HepG2 (cell line): ENCODE measurements around the gene CLASRP. TPM values are rescaled to one million over a fixed set of nuclear protein-coding genes. Genes with fewer than 3 reads are reported as not detected.

Experiments used
- BRD4 ChIP-seq: sonication (generic); formaldehyde crosslinking; IDR thresholded peaks from 2 replicates; pipeline ENCODE4 v1.4.0; 2020; ENCODE audit warnings: missing genetic modification reagents
- GLI4 ChIP-seq: sonication (generic); formaldehyde crosslinking; IDR thresholded peaks from 2 replicates; pipeline ENCODE4 v1.5.1; 2020; ENCODE audit warnings: missing genetic modification reagents, mild to moderate bottlenecking, moderate library complexity, borderline replicate concordance
- HIVEP1 ChIP-seq: sonication (generic); formaldehyde crosslinking; IDR thresholded peaks from 2 replicates; pipeline ENCODE4 v1.4.0; 2020; ENCODE audit warnings: mild to moderate bottlenecking, missing genetic modification reagents
- HOXA9 ChIP-seq: sonication (generic); formaldehyde crosslinking; IDR thresholded peaks from 2 replicates; pipeline ENCODE4 v1.8.1; 2022; ENCODE audit warnings: missing genetic modification reagents, mild to moderate bottlenecking, moderate library complexity, borderline replicate concordance
- POLR2G ChIP-seq: fragments of 200-400 bp; formaldehyde crosslinking; IDR thresholded peaks from 2 replicates; pipeline ENCODE4 v1.6.1; 2018; ENCODE audit warnings: mild to moderate bottlenecking, low read depth, low read length, moderate library complexity
- SMAD1 ChIP-seq: sonication (generic); formaldehyde crosslinking; IDR thresholded peaks from 2 replicates; pipeline ENCODE4 v1.4.0; 2020; ENCODE audit warnings: missing genetic modification reagents, low read depth, mild to moderate bottlenecking, borderline replicate concordance
- SMAD9 ChIP-seq: sonication (generic); formaldehyde crosslinking; IDR thresholded peaks from 2 replicates; pipeline ENCODE4 v1.5.1; 2020; ENCODE audit warnings: mild to moderate bottlenecking, missing genetic modification reagents
- YEATS4 ChIP-seq: sonication (generic); formaldehyde crosslinking; IDR thresholded peaks from 2 replicates; pipeline ENCODE4 v1.4.0; 2020; ENCODE audit warnings: missing genetic modification reagents, borderline replicate concordance
- ZFP36L1 ChIP-seq: sonication (generic); formaldehyde crosslinking; IDR thresholded peaks from 2 replicates; pipeline ENCODE4 v1.8.0; 2022; ENCODE audit warnings: mild to moderate bottlenecking, missing genetic modification reagents, moderate library complexity
- ZFP37 ChIP-seq: sonication (generic); formaldehyde crosslinking; IDR thresholded peaks from 2 replicates; pipeline ENCODE4 v1.4.0; 2020; ENCODE audit warnings: missing genetic modification reagents, borderline replicate concordance
- ZFX ChIP-seq: sonication (generic); formaldehyde crosslinking; IDR thresholded peaks from 2 replicates; pipeline ENCODE4 v1.4.0; 2020; ENCODE audit warnings: mild to moderate bottlenecking, low read depth, missing genetic modification reagents, moderate library complexity
- ZNF180 ChIP-seq: sonication (generic); formaldehyde crosslinking; IDR thresholded peaks from 2 replicates; pipeline ENCODE4 v1.4.0; 2020; ENCODE audit warnings: low read depth, missing genetic modification reagents, borderline replicate concordance
- ZNF350 ChIP-seq: sonication (generic); formaldehyde crosslinking; IDR thresholded peaks from 2 replicates; pipeline ENCODE4 v1.4.0; 2020; ENCODE audit warnings: mild to moderate bottlenecking, low read depth, missing genetic modification reagents, borderline replicate concordance
- ZNF598 ChIP-seq: sonication (generic); formaldehyde crosslinking; IDR thresholded peaks from 2 replicates; pipeline ENCODE4 v1.5.1; 2020; ENCODE audit warnings: mild to moderate bottlenecking, missing genetic modification reagents, borderline replicate concordance
- polyA plus RNA-seq, 8 experiments: library from polyadenylated mRNA; depleted of rRNA in 3 of 8; stranded (reverse) in 7 of 8; unstranded in 1 of 8; fragments of >200 nt; fragmentation: Illumina TruSeq in 4 of 8; extraction: Trizol in 4 of 8; gene quantifications; 2 replicates each; pipeline versions ENCODE4 v1.2.1 to v1.2.3, GENCODE V29; 2011 to 2016; ENCODE audit warnings: low read depth in 4 of 8, missing spikeins in 1 of 8, mixed read lengths in 1 of 8; ENCODE audit not compliant: insufficient read depth in 1 of 8
- total RNA-seq, 5 experiments: library from RNA; depleted of rRNA; stranded (reverse); fragments of >200 nt; fragmentation: Illumina TruSeq; extraction: Trizol; gene quantifications; 2 replicates each; pipeline ENCODE4 v1.2.3, GENCODE V29; 2016; ENCODE audit warnings: low read depth in 1 of 5
- TF ChIP-seq, protein P1 (sequence below): sonication (generic); formaldehyde crosslinking; IDR thresholded peaks from 2 replicates; pipeline ENCODE4 v1.4.0; 2020; ENCODE audit warnings: missing genetic modification reagents, borderline replicate concordance
- TF ChIP-seq, protein P2 (sequence below): IDR thresholded peaks from 2 replicates; pipeline ENCODE4 v1.4.0; 2020; ENCODE audit warnings: mild to moderate bottlenecking, missing genetic modification reagents
- TF ChIP-seq, protein P3 (sequence below): sonication (generic); formaldehyde crosslinking; IDR thresholded peaks from 2 replicates; pipeline ENCODE4 v1.4.0; 2020; ENCODE audit warnings: mild to moderate bottlenecking, missing genetic modification reagents
- TF ChIP-seq, protein P4 (sequence below): sonication (generic); formaldehyde crosslinking; IDR thresholded peaks from 2 replicates; pipeline ENCODE4 v1.5.1; 2020; ENCODE audit warnings: mild to moderate bottlenecking, missing genetic modification reagents, borderline replicate concordance

The CLASRP gene
- total and polyA plus RNA-seq, 2 of the 13 experiments (the other 11 are each of a cell fraction or from before 2014, with no cell fraction given), result 32.0 to 51.4 TPM

DNA sequence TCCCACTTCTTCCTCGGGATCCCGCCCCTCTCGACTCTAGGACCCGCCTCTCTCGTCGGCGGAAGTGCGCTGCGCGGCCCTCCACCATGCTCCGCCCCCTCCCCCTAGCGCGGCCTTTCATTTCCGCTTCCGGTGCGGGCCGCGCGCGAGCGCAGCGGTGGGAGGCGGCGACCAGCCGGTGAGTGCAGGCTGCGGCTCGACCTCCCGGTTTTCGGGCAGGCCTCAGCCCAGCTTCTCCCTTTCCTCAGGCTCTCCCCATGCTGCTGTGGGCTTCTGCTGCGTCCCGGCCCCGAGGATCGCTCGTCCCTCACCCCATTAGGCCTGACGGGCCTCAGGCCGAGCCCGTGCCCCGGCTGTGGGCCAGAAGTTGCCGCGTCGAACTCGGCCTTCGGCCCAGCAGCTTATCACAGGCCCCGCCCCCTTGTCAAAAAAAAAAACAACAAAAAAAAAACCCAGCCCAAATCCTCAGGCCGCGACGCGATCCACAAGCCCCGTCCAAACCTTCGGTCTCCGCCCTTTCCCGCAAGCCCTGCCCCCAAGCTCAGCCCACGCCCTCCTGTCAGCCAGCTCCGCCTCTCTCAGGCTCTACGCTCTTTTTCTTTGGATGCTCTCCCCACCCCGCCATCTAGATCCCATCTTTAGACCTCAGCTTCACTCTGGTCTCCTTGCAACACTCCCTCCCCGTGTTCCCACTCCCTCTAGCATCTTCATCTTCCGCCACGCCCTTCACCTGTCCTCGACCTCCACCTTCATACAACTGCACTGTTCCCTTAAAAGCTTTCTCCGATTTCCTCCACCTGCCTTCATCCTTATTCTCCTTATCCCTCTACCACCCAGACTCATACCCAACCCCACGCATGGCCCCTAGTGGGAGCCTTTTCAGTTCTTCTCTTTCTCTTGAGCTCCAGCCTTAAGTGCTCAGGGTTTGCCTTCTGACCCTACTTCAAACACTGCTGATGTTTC is at the start of gene CLASRP (continued):
- TF ChIP-seq, protein P1, sequence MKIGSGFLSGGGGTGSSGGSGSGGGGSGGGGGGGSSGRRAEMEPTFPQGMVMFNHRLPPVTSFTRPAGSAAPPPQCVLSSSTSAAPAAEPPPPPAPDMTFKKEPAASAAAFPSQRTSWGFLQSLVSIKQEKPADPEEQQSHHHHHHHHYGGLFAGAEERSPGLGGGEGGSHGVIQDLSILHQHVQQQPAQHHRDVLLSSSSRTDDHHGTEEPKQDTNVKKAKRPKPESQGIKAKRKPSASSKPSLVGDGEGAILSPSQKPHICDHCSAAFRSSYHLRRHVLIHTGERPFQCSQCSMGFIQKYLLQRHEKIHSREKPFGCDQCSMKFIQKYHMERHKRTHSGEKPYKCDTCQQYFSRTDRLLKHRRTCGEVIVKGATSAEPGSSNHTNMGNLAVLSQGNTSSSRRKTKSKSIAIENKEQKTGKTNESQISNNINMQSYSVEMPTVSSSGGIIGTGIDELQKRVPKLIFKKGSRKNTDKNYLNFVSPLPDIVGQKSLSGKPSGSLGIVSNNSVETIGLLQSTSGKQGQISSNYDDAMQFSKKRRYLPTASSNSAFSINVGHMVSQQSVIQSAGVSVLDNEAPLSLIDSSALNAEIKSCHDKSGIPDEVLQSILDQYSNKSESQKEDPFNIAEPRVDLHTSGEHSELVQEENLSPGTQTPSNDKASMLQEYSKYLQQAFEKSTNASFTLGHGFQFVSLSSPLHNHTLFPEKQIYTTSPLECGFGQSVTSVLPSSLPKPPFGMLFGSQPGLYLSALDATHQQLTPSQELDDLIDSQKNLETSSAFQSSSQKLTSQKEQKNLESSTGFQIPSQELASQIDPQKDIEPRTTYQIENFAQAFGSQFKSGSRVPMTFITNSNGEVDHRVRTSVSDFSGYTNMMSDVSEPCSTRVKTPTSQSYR (CRISPR knock-in tag), result peak; percentile 58
- peak; percentile 46; the same call in 1 of the 2 replicates for TF ChIP-seq HIVEP1
- TF ChIP-seq, protein P2, sequence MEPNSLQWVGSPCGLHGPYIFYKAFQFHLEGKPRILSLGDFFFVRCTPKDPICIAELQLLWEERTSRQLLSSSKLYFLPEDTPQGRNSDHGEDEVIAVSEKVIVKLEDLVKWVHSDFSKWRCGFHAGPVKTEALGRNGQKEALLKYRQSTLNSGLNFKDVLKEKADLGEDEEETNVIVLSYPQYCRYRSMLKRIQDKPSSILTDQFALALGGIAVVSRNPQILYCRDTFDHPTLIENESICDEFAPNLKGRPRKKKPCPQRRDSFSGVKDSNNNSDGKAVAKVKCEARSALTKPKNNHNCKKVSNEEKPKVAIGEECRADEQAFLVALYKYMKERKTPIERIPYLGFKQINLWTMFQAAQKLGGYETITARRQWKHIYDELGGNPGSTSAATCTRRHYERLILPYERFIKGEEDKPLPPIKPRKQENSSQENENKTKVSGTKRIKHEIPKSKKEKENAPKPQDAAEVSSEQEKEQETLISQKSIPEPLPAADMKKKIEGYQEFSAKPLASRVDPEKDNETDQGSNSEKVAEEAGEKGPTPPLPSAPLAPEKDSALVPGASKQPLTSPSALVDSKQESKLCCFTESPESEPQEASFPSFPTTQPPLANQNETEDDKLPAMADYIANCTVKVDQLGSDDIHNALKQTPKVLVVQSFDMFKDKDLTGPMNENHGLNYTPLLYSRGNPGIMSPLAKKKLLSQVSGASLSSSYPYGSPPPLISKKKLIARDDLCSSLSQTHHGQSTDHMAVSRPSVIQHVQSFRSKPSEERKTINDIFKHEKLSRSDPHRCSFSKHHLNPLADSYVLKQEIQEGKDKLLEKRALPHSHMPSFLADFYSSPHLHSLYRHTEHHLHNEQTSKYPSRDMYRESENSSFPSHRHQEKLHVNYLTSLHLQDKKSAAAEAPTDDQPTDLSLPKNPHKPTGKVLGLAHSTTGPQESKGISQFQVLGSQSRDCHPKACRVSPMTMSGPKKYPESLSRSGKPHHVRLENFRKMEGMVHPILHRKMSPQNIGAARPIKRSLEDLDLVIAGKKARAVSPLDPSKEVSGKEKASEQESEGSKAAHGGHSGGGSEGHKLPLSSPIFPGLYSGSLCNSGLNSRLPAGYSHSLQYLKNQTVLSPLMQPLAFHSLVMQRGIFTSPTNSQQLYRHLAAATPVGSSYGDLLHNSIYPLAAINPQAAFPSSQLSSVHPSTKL (CRISPR knock-in tag), result peak; percentile 16; the same call in 1 of the 2 replicates
- TF ChIP-seq ZFP37 (CRISPR knock-in tag), result 0 out of 2 replicates have a peak, but pooled peaks have one; percentile 23
- TF ChIP-seq, protein P3, sequence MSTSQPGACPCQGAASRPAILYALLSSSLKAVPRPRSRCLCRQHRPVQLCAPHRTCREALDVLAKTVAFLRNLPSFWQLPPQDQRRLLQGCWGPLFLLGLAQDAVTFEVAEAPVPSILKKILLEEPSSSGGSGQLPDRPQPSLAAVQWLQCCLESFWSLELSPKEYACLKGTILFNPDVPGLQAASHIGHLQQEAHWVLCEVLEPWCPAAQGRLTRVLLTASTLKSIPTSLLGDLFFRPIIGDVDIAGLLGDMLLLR (CRISPR knock-in tag), result peak; percentile 77; the same call in 1 of the 2 replicates
- TF ChIP-seq ZFP36L1 (CRISPR knock-in tag), result 0 out of 2 replicates have a peak, but pooled peaks have one; percentile 64
- peak; percentile 72; the same call in 1 of the 2 replicates for TF ChIP-seq ZNF598 (CRISPR knock-in tag)
- TF ChIP-seq SMAD9 (CRISPR knock-in tag), result peak; percentile 83
- TF ChIP-seq BRD4 (CRISPR knock-in tag), result peak; percentile 85
- TF ChIP-seq GLI4, result no peak; the same call in 1 of the 2 replicates
- TF ChIP-seq ZNF350 (CRISPR knock-in tag), result peak; percentile 72; the same call in 1 of the 2 replicates
- TF ChIP-seq ZNF180 (CRISPR knock-in tag), result 0 out of 2 replicates have a peak, but pooled peaks have one; percentile 47
- peak; percentile 95 for TF ChIP-seq POLR2G
- TF ChIP-seq, protein P4, sequence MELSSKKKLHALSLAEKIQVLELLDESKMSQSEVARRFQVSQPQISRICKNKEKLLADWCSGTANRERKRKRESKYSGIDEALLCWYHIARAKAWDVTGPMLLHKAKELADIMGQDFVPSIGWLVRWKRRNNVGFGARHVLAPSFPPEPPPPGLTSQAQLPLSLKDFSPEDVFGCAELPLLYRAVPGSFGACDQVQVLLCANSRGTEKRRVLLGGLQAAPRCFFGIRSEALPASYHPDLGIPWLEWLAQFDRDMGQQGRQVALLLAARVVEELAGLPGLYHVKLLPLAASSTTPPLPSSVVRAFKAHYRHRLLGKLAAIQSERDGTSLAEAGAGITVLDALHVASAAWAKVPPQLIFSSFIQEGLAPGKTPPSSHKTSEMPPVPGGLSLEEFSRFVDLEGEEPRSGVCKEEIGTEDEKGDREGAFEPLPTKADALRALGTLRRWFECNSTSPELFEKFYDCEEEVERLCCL, result peak; percentile 56; the same call in 1 of the 2 replicates
- peak; percentile 88 for TF ChIP-seq YEATS4
- TF ChIP-seq SMAD1 (CRISPR knock-in tag), result peak; percentile 50; the same call in 1 of the 2 replicates
- no peak for TF ChIP-seq HOXA9
- TF ChIP-seq ZFX (CRISPR knock-in tag), result peak; percentile 98
